IPS-NIHi7 (cell line): ENCODE data around the gene LENEP.

Experiments used
- DNase-seq: peaks from one replicate; pipeline ENCODE4 v3.0.0; 2012; ENCODE audit warnings: mixed read lengths; ENCODE audit errors: extremely low spot score

The LENEP gene, protein sequence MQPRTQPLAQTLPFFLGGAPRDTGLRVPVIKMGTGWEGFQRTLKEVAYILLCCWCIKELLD

DNA sequence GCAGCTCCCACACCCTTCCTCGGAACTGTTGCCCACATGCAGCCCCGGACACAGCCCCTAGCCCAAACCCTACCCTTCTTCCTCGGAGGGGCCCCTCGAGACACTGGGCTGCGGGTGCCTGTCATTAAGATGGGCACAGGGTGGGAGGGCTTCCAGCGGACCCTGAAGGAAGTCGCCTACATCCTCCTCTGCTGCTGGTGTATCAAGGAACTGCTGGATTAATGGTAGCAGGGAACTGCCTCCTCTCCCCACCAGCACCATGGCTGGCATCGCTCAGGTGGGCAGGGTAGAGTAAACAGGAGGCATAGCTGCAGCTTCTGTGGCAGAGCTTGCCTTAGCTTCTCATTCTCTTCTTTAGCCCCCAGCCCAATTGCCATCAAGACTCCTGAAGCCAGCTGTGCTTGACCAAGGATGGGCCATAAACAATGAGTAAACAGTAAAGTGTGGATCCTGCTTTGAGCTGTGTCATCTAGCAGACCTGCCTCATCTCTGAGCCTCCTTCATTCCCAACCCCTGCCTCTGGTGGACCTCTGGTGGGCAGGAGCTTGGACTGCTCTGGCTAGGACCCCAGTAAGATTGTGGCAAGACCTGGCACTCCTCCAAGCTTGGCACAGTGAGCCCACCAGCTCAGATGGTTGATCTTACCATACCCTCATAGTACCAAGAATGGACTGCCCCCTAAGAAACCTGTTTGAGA lies at the start of gene LENEP:
Gene LENEP (plus strand): TSS at position 15 of the 697 bp plus-strand sequence. CDS start 22 bp downstream, at position 37.
- DNase-seq, result no peak

DNA sequence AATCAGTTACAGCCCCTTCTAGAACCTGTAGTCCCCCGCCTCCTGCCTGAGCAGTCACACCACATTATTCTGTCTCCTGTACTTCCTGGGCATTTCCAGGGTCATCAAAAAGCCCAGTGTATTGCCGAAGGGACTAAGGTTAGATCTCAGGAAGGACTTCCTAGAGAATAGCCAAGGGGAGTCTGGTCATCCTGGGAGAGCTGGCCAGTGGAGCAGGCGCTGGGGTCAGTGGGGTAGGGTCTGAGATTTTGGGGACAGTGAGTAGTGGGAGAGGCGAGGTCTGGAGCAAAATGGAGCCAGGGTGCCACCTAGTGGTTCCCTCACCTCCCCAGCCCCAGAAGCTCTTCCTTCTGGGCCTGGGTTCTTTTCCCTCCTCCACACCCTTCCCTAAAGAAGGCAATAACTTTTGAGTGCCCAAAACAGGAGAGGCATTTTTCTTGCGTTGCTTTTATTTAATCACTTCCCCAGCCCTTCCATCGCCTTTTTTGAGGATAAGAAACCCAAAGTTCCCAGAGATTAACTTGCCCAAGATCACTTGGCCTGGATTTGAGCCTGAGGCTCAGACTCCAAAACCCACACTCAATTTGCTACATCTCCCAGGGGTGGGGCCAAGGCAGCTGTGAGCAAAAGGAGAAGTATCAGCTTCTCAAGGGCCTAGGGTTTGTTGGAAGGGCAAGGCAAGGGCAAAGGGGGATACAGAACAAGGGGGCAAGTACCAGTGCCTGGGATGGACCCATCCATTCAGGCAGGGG lies 49.6 kb upstream of the LENEP start:
- peak; percentile 81 for DNase-seq

DNA sequence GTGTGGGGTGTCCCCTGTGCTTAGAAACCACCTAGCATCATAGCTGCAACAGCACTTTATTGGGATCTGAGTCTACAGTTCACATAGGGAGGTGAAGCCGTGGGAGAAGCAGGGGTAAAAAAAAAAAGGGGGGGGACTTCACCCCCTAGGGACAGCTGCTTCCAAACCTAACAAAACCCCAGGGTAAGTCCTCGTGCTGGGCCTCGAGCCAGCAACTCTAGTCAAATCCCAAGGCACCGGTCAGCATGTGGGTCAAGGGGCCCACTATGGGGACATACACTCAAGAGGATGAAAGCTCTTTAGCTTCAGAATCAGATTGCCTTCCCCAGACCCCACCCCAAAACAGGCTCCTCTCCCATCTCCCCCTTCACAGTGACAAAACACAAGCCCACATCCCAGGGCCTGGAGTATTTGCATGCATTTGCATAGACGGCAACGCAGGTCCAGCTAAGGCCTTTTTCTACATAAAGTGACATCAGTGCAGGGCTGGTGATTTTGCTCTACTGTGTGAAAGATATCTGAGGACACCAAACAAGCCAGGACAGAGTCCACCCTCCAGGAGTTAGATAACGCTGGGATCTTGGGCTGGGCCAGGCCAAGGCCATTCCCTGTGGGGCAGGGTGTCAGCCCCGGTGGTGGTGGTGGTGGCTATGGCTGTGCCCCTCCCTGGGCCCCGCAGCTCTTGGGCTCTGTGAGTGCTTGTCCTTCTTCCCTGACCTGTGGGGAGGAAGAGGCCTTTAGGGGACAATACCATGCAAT lies 48.8 kb upstream of the LENEP start:
- DNase-seq, result no peak

DNA sequence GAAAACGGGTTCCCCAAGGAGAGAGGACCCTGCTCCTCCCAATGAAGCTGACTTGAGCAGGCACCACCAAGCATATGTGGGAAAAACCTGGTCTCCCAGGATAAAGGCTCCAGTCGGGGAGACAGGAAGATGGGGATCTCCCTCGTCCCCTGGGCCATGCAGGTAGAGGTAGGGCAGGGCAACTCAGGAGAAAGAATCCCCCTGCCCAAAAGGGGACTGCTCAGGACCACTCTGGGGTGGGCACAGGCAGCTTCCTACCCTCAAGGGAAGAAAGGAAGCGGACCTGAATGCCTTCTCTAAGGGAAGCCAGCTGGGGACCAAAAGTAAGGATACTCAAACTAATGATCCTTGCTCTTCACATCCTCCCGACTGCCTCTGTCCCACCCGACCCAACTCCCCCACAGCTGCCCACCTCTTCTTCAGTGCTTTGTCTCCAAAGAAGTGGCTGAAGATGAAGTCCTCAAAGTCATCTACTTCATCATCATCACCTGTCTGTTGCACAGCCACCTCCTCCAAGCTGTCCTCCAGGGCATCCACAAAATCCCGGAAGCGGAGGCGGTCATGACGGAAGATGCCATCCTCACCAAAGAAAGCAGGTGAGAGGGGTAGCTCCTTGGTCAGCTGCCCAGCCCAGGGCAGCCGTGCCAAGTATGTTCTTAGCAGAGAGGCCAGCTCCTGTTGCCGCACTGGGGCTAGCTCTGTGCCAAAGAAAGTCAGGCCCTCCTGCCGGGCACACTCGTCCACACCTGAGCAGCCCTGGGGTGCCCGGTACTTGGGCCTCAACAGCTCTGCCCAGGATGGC lies 48.0 kb upstream of the LENEP start:
- DNase-seq, result no peak

DNA sequence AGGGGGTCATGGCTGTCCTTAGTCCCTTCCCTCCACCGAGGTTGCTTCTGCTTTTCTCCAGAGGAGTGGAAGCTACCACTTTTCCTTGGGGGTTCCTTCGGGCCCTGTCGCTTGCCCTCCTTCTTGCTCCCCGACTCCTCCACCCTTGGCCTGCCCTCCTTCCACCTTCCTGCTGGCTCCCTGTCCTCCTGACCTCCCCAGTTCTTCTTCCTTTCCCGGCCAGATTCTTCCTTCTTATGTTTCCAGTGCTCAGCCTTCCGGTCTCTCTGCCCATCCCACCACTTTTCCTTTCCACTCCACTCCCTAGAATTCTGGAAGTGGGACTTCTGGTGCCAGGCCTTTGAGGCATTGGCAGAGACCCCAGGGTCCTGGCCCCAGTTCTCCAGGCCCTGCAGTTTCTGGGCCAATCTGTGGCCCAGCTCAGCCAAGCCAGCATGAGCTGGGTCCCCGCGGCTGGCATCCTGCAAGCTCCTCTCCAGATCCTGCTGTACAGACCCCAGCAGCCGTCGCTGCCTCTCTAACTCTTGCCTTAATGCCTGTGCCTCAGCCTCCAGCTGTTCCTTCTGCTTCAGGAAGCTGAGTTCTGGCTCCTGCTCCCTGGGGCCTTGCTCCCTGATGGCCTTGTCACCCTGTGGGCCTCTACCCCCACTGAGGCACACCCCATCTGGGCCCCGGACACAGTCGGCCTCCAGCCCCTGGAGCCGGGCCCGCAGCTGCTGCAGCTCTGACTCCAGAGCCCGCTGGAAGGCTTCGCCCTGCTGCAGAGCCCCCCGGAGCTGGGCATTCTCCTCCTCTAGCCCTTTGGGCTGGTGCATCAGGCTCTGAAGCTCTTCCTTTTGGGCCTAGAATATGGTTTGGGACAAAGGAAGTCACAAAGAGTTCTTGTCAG lies 47.2 kb upstream of the LENEP start:
- DNase-seq, result no peak

DNA sequence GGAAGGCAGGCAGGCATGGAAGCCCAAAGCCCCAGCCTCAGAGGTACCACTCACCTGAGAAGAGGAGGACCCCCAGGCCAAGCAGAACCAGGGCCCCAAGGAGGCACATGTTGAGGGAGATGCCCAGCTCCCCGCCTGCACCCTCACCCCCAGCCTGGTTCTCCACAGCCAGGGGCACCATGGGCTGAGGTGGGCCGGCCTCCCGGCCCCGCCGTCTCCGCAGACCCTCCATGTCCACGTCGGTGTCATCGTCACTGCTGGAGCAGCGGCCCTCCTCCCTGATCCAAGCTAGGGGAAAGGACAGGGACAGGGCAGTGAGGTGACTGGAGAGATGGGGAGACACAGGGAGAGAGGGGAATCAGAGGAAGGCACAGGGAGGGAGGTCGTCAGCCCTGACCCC lies 45.3 kb upstream of the LENEP start:
- no peak for DNase-seq

DNA sequence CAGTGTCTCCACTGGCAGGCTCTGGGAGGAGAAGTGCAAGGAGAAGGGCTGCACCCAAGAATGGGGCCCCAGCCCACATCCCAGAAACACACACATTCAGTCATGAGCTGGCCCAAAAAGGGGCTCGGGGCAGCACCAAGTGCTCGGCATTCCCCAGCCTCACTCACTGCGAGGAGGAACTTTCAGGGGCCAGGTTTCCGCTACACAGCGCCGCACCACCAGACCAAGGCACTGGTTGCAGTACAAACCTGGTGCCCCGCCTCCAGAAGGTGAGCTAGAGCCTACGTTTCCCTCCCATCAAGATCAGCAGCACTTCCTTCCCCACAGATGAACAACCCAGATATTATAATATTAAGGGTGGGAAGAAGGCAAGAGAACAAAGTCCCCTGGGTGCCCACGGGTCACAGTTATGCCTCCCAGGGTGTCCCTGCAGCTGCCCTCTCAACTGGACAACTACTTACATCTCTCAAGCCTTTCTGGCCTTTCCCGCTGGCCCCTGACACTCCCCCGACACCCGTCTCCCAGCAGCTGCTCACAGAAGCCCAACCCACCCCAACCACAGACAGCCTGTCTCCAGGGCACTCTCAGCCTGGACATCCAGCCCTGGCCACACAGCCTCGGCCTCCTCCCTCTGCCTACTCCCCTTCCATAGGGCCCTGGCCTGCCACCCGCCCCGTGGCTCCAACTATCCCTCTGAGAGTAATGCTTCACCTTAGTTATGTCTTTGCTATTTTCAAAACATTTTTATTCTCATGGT lies 41.3 kb upstream of the LENEP start:
- no peak for DNase-seq

DNA sequence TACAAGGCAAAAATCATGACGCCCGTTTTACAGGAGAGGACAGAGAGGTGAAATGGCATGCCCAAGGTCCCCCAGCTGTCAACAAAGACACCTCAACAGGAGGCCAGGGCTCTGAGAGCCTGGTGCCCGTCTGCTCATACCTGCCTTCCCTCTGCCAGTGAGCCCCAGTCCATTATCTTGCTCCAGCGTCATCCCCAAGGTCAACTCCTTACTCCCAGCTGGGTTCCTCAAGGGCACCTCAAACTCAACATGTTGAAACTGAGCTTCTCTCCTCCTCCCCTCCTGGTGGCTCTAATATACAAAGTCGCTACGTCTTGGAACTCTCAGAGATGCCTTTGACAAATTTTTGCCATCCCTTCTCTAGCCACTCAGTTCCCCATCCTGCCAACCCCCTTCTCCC lies 40.7 kb upstream of the LENEP start:
- DNase-seq, result no peak

DNA sequence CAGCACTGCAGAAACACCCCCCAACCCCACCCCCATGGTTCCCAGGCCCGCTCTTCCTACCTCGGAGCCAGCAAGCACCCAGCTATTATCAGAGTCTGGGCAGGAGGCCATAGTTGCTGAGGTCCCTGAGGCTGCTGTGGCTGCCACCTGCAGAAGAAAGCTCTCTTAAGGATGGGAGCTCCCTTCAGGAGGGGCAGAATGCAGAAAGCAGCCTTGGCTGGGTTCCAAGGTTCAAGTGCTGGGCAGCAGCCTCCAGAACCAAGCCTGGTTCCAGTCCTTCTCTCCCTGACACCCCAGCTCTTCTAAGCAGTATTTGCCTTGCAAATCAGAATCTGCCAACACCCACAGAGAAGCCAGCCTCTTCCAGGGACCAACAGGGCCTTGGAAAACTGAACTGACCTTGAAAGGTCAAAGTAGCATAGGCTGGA lies 39.8 kb upstream of the LENEP start:
- DNase-seq, result no peak

DNA sequence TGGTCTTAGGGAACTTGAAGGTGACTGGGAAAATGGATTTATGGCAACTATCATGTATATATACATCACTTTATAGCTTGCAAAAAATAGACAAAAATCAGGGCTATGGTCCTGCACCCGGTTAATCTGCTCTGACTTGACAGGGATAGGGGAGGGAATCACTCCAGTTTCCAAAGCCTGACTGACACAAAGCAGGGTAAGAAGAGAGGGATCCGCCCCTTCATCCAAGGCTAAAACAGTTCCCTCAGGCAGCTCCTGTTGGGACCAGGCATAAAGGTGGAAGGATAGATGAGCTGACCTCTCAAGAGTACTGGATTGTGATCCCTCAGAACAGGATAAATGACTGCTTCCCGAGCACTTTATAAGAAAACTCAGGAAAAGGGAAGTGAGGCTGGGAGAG lies 38.8 kb upstream of the LENEP start:
- no peak for DNase-seq

DNA sequence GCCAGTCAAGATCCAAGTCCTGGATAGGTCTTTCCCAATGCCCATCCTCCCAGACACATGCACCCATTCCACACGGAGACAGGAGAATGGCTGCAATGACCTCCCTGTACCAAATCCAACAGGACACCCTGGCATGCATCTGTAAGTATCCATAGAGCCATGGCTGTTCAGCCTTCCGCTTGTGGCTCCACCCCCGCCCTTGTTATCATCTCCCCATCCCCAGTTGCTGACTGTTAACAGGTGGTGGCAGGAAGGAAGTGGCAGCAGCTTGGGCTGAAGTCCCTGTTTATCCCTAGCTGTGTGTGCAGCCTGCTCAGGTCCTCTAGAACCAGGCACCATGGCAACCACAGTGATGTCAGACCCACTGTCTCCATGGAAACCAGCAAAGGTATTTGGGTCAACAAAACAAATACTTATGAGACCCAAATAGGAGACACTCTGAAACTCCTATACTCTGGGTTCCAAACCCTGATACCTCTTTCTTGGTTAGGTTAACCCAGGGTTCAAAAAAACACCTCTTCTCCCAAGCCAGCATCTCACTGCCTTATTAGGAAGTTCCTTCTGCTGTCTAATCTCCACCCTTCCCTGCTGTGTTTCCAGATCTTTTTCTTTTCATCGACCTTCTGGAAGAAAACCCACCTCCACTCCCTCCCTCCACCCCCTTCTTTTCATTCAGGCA lies 38.2 kb upstream of the LENEP start:
- DNase-seq, result no peak

DNA sequence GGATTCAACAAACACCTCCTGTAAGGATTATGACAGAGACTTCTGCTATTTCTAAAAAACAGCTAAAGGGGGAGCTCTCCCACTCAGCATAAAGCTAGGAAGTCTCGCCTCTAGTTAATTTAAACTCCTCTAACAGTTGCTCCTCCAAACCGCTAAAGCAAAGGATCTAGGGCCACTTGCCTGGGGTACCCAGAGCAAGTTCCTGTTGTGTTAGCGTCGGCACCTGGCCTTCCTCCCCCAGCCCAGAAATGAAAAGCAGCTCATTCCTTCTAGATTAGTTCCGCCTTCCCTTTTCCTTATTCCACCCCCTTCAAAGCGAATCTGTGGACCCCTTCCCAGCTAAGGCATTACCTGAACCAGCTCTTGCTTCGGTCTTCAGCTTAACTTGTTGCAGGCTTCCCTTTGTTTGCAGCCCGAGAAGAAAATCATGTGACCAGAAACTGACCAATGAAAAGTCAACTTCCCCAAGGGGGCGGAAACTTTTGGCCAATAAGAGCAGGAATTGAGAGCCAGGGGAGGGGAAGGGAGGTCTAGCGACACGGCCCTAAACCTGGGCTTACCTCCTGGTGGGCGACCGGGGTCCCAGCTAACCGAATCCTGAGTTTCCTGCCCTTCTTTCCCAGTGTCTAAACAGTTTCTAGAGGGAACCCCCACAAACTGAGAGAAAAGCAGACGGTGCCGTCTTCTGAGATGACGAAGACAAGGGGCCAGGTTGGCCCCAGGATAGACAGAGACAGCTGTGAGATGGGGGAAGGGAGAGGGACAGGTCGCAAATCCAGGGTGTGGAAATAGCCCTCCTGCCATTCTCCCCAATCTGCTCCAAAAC lies 37.5 kb upstream of the LENEP start, which contains the start of gene PBXIP1:
Gene PBXIP1 (minus strand): TSS at position 382 of the 826 bp plus-strand sequence. CDS start 2,378 bp downstream, outside the sequence.
- peak; percentile 96 for DNase-seq

DNA sequence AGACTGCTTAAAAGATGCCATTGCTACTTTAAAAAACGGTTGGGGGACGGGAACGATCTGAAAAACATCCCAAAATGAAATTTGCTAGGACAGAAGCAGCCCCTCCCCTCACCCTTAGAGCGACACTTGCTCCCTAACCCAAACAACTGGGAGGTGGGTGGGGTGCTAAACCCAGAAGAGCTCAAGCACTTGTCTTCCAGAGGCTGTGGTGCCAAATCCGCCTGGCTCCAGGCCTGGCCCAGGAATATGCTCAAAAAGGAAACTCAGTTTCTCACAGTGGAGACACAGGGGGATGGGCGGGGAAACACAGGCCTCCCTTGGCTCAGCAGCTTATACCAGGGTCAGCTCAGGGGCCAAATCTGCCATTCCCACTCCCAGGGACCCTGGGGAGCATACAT lies 36.8 kb upstream of the LENEP start:
- DNase-seq, result no peak

DNA sequence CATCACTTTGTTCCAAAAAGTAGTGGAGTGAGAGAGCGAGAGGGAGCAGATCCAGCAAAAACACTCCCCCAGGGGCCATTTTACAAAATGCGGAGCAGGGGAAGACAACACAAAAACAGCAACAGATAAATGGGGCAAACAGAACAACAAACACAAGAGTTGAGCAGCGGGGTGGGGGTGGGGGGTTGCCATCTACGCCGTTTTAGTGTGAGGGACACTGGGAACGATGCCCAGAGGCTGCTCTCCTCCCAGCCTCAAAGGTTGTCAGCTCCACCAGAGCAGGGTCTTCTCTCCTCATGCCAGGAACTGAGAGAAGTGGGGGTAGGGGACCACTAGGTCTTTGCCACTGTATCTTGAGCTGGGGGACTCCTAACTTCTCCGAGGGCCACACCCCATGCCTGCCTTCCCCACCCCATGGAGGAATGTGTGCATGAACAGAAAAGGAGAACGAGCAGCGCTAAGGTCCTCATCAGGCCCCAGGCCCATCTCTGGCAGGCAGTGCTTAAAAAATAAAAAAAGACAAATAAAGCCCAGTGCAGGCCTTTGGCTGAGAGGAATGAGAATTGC lies 36.2 kb upstream of the LENEP start:
- DNase-seq, result no peak

DNA sequence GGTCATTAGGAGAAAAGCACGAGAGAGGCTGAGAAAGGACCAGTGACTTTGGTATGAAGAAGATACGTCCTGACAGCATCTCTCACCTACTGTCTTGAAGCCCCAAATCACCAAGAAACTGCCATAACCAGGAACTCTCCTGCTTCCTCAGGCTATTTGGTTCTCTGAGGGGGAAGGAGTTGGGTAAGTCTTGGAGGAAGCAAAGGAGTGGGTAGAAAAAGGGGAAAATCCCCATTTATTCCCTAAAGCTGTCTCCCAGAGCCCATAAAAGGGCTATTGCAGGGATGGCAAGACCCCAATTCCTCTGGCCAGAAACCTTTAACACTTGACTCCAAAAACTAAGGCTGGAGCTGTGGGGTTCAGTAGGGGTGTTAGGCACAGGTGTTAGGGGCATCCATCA lies 35.4 kb upstream of the LENEP start:
- no peak for DNase-seq

DNA sequence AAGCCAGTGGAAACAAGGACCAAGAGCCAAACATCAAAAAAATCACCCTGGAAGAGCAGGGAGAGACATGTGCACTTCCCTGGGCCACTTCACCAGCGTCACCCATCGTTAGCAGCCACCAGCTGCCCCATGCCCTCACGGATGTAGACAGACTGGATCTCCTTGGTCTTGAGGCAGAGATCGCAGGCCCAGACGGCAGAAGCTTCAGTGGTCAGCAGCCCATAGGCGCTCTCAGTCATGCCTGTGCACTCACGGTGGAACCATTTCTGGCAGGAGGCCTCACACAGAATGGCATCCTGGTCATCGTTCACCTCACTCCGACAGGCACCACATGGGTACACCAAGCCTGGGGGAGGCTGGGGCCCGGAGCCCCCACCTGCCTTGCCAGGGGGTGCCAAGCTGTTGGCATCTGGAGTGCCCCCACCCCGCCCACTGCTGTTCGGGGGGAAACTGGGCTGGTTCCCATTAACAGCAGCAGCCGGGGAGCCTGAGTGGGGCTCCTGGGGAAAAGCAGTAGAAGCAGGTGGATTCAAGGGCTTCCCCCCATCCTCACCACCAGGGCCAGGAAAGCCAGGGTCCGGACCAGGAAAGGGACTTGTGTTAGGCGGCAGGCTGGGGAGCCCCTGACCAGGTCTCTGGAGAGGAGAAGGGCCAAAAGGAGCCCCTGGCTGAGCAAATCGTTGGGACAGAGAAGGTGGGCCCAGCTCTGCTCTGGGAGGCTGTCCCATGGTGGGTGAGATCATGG lies 34.5 kb upstream of the LENEP start:
- no peak for DNase-seq

DNA sequence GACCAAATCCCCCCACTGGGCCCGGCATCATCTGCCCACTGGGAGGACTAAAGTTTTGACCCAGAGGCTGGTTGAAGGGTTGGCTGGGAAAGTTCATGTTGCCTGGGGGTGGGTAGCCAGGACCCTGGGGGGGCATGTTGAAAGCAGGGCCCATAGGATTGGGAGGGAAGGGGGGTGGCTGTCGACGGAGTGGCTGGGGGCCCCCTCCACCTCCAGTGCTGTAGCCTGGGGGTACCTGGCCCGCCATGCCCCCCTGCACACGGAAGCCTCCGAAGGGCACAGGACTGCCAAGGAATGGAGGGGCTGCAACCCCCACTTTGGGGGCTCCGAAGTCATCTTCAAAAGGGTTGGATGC lies 34.0 kb upstream of the LENEP start:
- DNase-seq, result no peak
